T-helper 2 cell treated with Interferon-gamma antibody and Interleukin-4, amounts not matched to agents 5 μg/mL and 100 μg/mL, for 36 hours (primary cell): Measurements from ENCODE around the gene LIN7B.

Source experiments
- DNase-seq: peaks from one replicate; pipeline ENCODE4 v3.0.0; 2021; ENCODE audit warnings: low spot score
- H3K27ac Mint-ChIP-seq: one replicate; pipeline ENCODE4 v1.8.0; 2021; ENCODE audit warnings: mild to moderate bottlenecking, mixed read lengths
- H3K27me3 Mint-ChIP-seq: one replicate; pipeline ENCODE4 v1.8.0; 2021; ENCODE audit warnings: low read depth, mixed read lengths
- H3K36me3 Mint-ChIP-seq: one replicate; pipeline ENCODE4 v1.8.0; 2021; ENCODE audit warnings: low read depth, mixed read lengths
- H3K4me1 Mint-ChIP-seq: one replicate; pipeline ENCODE4 v1.8.0; 2021; ENCODE audit warnings: low read depth, mixed read lengths
- H3K4me3 Mint-ChIP-seq: one replicate; pipeline ENCODE4 v1.8.0; 2022; ENCODE audit warnings: mild to moderate bottlenecking, moderate library complexity, mixed read lengths
- H3K9me3 Mint-ChIP-seq: one replicate; pipeline ENCODE4 v1.8.0; 2021; ENCODE audit warnings: mixed read lengths

LIN7B gene

GRCh38 chr19:49106648-49107135, 7.5 kb upstream of the LIN7B start:
- no peak overlapping the region for H3K4me3 Mint-ChIP-seq
- no peak overlapping the region for H3K27ac Mint-ChIP-seq
- no peaks in the 10 kb centered on the region for H3K27me3 Mint-ChIP-seq
- peaks cover 42% of the 10 kb centered on the region for H3K36me3 Mint-ChIP-seq
- H3K9me3 Mint-ChIP-seq: no peaks in the 10 kb centered on the region
- peaks cover 2% of the 10 kb centered on the region for H3K4me1 Mint-ChIP-seq
- peak; percentile 42 for DNase-seq

- Mint-ChIP-seq H3K4me3 (no peak overlapping the region), H3K4me1 (peaks cover 4% of the 10 kb centered on the region), H3K27me3 (no peaks in the 10 kb centered on the region), H3K27ac (no peak overlapping the region), H3K9me3 (no peaks in the 10 kb centered on the region), H3K36me3 (peaks cover 37% of the 10 kb centered on the region)
- no peak for DNase-seq
Measured at GRCh38 chr19:49107625-49108459, 6.3 kb upstream of the LIN7B start.

GRCh38 chr19:49109051-49109450, 5.1 kb upstream of the LIN7B start:
- Mint-ChIP-seq H3K9me3 (no peaks in the 10 kb centered on the region), H3K27me3 (no peaks in the 10 kb centered on the region), H3K4me3 (no peak overlapping the region), H3K4me1 (peaks cover 11% of the 10 kb centered on the region), H3K27ac (no peak overlapping the region), H3K36me3 (peaks cover 37% of the 10 kb centered on the region)
- no peak for DNase-seq

GRCh38 chr19:49109569-49110233, 4.5 kb upstream of the LIN7B start:
- Mint-ChIP-seq H3K4me1 (peaks cover 11% of the 10 kb centered on the region), H3K27me3 (no peaks in the 10 kb centered on the region), H3K4me3 (no peak overlapping the region), H3K36me3 (peaks cover 33% of the 10 kb centered on the region), H3K27ac (no peak overlapping the region), H3K9me3 (no peaks in the 10 kb centered on the region)
- no peak for DNase-seq

- peaks cover 14% of the 10 kb centered on the region for H3K4me1 Mint-ChIP-seq
- peaks cover 26% of the 10 kb centered on the region for H3K36me3 Mint-ChIP-seq
- H3K27ac Mint-ChIP-seq: no peak overlapping the region
- H3K27me3 Mint-ChIP-seq: no peaks in the 10 kb centered on the region
- no peak overlapping the region for H3K4me3 Mint-ChIP-seq
- no peaks in the 10 kb centered on the region for H3K9me3 Mint-ChIP-seq
- DNase-seq: no peak
Measured at GRCh38 chr19:49110567-49110966, 3.6 kb upstream of the LIN7B start.

- peaks cover 15% of the 10 kb centered on the region for H3K4me1 Mint-ChIP-seq
- no peaks in the 10 kb centered on the region for H3K9me3 Mint-ChIP-seq
- peaks cover 24% of the 10 kb centered on the region for H3K36me3 Mint-ChIP-seq
- DNase-seq: no peak
- H3K27ac Mint-ChIP-seq: peak overlapping the region; percentile 20
- H3K27me3 Mint-ChIP-seq: no peaks in the 10 kb centered on the region
- H3K4me3 Mint-ChIP-seq: no peak overlapping the region
Measured at GRCh38 chr19:49111218-49111998, 2.8 kb upstream of the LIN7B start.

GRCh38 chr19:49114630-49115363, 627 bp downstream of the LIN7B start:
- peaks cover 2% of the 10 kb centered on the region for H3K27me3 Mint-ChIP-seq
- no peak overlapping the region for H3K27ac Mint-ChIP-seq
- DNase-seq: peak; percentile 50
- H3K9me3 Mint-ChIP-seq: no peaks in the 10 kb centered on the region
- no peaks in the 10 kb centered on the region for H3K36me3 Mint-ChIP-seq
- H3K4me3 Mint-ChIP-seq: peak overlapping the region; percentile 73
- peaks cover 29% of the 10 kb centered on the region for H3K4me1 Mint-ChIP-seq

- peak overlapping the region; percentile 90 for H3K4me3 Mint-ChIP-seq
- H3K27me3 Mint-ChIP-seq: peaks cover 13% of the 10 kb centered on the region
- no peak overlapping the region for H3K27ac Mint-ChIP-seq
- no peaks in the 10 kb centered on the region for H3K9me3 Mint-ChIP-seq
- no peak for DNase-seq
- H3K36me3 Mint-ChIP-seq: peaks cover 2% of the 10 kb centered on the region
- peaks cover 35% of the 10 kb centered on the region for H3K4me1 Mint-ChIP-seq
Measured at GRCh38 chr19:49116544-49116943, 2.4 kb downstream of the LIN7B start.

- no peaks in the 10 kb centered on the region for H3K9me3 Mint-ChIP-seq
- DNase-seq: no peak
- peak overlapping the region; percentile 86 for H3K27ac Mint-ChIP-seq
- H3K36me3 Mint-ChIP-seq: peaks cover 2% of the 10 kb centered on the region
- peak overlapping the region; percentile 90 for H3K4me3 Mint-ChIP-seq
- peaks cover 17% of the 10 kb centered on the region for H3K27me3 Mint-ChIP-seq
- H3K4me1 Mint-ChIP-seq: peaks cover 33% of the 10 kb centered on the region
Measured at GRCh38 chr19:49117677-49118564, 3.8 kb downstream of the LIN7B start.

- Mint-ChIP-seq H3K9me3 (no peaks in the 10 kb centered on the region), H3K36me3 (peaks cover 2% of the 10 kb centered on the region), H3K4me1 (peaks cover 29% of the 10 kb centered on the region), H3K27ac (peak within 1 kb of the TSS; percentile 86), H3K27me3 (peaks cover 24% of the 10 kb centered on the region), H3K4me3 (peak within 1 kb of the TSS; percentile 90)
- peak; percentile 94 for DNase-seq
Measured at GRCh38 chr19:49118565-49119410, 4.6 kb downstream of the LIN7B start, which contains the start of gene C19orf73. TSS of gene C19orf73 (minus strand) at chr19:49119143. CDS start at chr19:49119022, 121 bp downstream.

- no peaks in the 10 kb centered on the region for H3K9me3 Mint-ChIP-seq
- H3K4me1 Mint-ChIP-seq: peaks cover 26% of the 10 kb centered on the region
- H3K36me3 Mint-ChIP-seq: peaks cover 2% of the 10 kb centered on the region
- DNase-seq: no peak
- peak within 1 kb of the TSS; percentile 86 for H3K27ac Mint-ChIP-seq
- H3K4me3 Mint-ChIP-seq: peak within 1 kb of the TSS; percentile 90
- peaks cover 27% of the 10 kb centered on the region for H3K27me3 Mint-ChIP-seq
Measured at GRCh38 chr19:49119411-49120324, 5.5 kb downstream of the LIN7B start, which contains the start of gene PPFIA3. TSS of gene PPFIA3 (plus strand) at chr19:49119544. CDS start at chr19:49127874, 8,330 bp downstream.
